ENCODE measurements around the gene SLC25A26. TPM values are rescaled to one million over a fixed set of nuclear protein-coding genes. Genes with fewer than 3 reads are reported as not detected.

SLC25A26 gene
- polyA plus RNA-seq, 3 donors: 22.0 to 27.3 (median 25.9) TPM

GRCh38 chr3:66427951-66428474 is 207.2 kb downstream of the SLC25A26 start:
- no peak for DNase-seq

Other genes starting within 250 kb of the SLC25A26 start
- 10 to 100 TPM; 27.7 to 37.9 (median 33.4) TPM for gene MAGI1, start 182.1 kb upstream of the SLC25A26 start, polyA plus RNA-seq (ENCODE audit: insufficient read length in 3 of 3)

Measured in renal pelvis (tissue), 4 donors.